C4-2B (cell line): ENCODE data around the gene CKS1B.

Experiments used
- H3K27ac ChIP-seq: fragments of 450-650 bp; 2 replicates; pipeline ENCODE4 v1.5.1; 2017
- CTCF ChIP-seq: fragments of 450-650 bp; conservative IDR thresholded peaks from 2 replicates; pipeline ENCODE4 v1.5.1; 2017; ENCODE audit warnings: mild to moderate bottlenecking
- ZFX ChIP-seq: fragments of 450-650 bp; IDR thresholded peaks from 2 replicates; pipeline ENCODE4 v1.6.1; 2017

CKS1B gene

DNA sequence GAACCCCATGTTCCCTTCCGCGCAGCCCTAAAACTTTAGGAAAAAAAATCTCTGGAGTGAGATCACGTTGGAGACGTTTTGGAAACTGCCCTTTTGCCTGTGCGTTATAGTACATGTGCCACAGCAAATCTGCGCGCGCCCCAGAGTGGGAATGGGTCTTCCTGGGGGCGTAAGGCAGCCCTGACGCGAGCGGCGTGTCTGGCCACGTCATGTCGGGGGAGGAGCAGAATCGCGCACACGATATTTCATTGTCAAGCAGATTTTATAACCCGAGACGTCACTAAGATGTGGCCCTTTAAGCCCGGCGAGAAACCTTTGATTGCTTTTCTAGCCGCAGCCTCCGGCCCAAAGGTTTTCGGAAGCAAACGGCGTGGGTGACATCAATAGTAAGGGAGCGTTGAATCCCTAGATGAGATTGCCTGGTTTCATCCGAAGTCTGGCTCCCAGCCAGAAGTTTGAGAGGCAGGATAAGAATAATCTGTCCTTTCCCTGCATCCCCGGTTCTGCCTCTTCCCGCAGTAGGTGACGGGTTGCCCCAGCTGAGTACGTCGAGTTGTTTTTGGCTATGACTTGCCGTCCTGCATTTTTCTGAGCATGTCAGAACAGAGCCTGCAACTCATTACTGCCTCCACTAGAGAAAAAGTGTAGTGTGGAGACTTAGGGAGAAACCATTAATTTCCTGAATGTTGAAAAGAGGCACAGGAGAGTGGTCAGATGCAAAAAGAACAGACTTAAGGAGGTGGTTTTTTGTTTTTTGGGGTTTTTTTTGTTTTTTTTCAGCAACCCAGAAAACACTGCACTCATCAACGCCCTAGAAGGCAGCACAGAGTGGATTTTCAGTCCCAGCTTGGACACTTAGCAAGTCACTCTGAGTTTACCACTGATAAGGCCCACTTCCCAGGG is 37.1 kb upstream of the CKS1B start:
- no peak for TF ChIP-seq ZFX
- no peak; the same call in 1 of the 2 replicates for TF ChIP-seq CTCF

DNA sequence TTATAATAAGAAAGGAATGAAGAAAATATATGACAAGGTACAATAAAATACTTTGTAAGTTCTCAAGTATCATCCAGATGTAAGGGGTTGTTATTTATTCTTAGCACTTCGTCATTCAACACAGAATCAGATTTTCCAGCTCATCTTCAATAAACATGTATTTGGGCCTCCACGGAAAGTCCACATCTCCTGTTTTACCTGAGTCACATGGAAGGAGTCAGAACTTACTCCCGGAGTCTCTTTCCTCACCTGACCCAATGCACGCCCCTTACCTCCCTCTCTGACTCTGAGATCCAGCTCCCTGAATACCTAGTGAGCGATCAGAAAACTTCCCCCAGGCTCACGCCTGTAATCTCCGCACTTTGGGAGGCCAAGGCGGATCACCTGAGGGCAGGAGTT is 36.5 kb upstream of the CKS1B start:
- TF ChIP-seq ZFX (no peak), CTCF (no peak)
- peak overlapping the region; percentile 97 for H3K27ac ChIP-seq

More for the DNA sequence above, 37.1 kb upstream of the CKS1B start:
- peak overlapping the region; percentile 97 for H3K27ac ChIP-seq

- TF ChIP-seq CTCF (no peak), ZFX (no peak)
- peak overlapping the region; percentile 97 for H3K27ac ChIP-seq
These were observed 35.7 kb upstream of the CKS1B start for GRCh38 chr1:154938604-154939399.

DNA sequence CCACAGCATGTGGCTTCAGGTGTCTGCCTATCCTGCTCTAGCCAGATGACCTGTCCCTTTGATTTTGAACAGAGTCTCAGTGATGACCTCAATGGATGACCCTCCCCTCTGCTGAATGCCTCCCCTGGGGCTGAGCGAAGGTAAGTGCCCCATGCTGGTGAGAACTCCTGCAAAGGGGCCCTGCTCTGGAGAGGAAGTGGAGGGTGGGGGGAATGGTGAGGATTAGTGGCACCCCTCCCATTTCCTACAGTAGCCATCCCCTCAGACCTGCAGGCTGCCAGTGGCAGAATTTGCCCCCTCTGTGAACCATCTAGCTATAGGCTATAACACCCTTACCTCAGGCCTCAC is 34.3 kb upstream of the CKS1B start:
- peak overlapping the region; percentile 97; the same call in 1 of the 2 replicates for H3K27ac ChIP-seq
- TF ChIP-seq ZFX (no peak), CTCF (no peak)

DNA sequence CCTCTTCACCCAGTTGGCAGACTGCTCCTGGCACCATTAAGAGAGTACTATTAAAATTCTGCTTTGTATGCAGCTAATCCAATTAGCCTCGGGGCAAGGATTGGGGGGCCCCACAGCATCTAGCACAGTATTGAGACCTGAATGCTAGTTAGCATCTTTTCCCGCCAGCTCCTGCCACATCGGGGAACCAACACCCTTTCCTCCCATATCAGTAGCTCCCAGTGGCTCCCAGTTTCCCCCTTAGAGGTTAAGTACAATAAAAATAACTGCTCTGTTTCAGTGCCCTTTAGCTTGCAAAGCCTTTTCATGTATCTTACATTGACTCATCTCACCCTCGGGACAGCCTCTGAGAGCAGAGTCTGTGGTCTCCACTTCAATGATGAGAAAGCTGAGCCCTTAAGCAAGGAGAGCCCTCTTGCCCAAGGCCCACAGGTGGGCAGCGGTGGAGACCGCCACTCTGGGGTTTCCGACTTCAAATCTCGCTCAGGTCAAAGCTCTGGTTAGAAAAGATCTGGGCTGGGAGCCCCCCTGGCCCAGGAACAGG is 33.8 kb upstream of the CKS1B start:
- H3K27ac ChIP-seq: no peak overlapping the region
- TF ChIP-seq CTCF (no peak), ZFX (no peak)

DNA sequence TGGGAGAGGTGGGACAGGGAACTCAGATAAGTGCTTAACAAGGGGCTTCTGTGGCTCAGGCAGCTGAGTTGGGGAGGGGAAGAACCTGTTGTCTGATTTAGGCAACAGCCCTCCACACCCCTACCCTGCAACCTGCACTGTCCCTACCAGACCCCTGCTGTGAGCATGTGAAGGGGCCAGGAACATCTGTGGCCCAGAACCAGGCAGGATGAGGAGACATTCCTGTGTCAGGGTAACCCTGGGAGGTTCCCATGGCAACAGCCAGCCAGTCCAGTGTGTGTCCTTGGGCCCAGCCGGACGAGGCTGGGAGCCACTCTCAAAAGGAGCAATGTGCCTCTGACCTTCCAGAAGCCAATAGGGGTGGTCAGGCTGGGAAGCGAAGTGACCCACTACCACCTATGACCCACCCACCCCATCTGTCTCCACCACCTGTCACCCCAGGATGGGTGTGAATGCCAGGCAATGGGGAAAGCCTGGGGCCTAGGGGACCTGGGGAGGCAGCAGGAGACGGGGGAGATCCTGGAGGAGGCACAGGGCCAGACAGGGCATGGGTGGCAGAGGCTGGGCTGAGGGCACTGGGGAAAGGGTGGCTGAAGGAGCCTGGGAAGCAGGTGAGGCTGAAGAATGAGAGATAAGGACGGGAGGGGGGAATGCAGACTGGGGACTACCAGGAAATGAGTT is 33.0 kb upstream of the CKS1B start:
- no peak overlapping the region for H3K27ac ChIP-seq
- TF ChIP-seq ZFX (no peak), CTCF (no peak)
